Muscle layer of duodenum (tissue), 2 donors: ENCODE data around the gene ATF3.
A peak's percentile ranks its signal among the peaks of the same experiment; 100 is the strongest.

Experiments
- H3K27ac ChIP-seq: one replicate; pipeline ENCODE4 v1.7.0; 2013; ENCODE audit warnings: mild to moderate bottlenecking, low read length
- H3K27me3 ChIP-seq: one replicate; pipeline ENCODE4 v1.7.0; 2013; ENCODE audit warnings: low read depth, mild to moderate bottlenecking, control low read depth, low read length
- H3K36me3 ChIP-seq, 2 donors: one replicate each; pipeline ENCODE4 v1.7.0; 2013; ENCODE audit warnings: low read length in 2 of 2, control low read depth in 1 of 2, mild to moderate bottlenecking in 1 of 2; ENCODE audit not compliant: insufficient read depth in 2 of 2, control insufficient read depth in 1 of 2
- H3K4me1 ChIP-seq, 2 donors: one replicate each; pipeline ENCODE4 v1.7.0; 2013; ENCODE audit warnings: low read length in 2 of 2, mild to moderate bottlenecking in 2 of 2, control low read depth in 1 of 2, moderate library complexity in 1 of 2; ENCODE audit not compliant: insufficient read depth in 2 of 2, control insufficient read depth in 1 of 2
- H3K4me3 ChIP-seq, 2 donors: one replicate each; pipeline ENCODE4 v1.7.0; 2013; ENCODE audit warnings: low read length in 2 of 2, low read depth in 1 of 2, mild to moderate bottlenecking in 1 of 2
- H3K9me3 ChIP-seq, 2 donors: one replicate each; pipeline ENCODE4 v1.7.0; 2013; ENCODE audit warnings: low read length in 2 of 2, control low read depth in 1 of 2, mild to moderate bottlenecking in 1 of 2; ENCODE audit not compliant: control insufficient read depth in 1 of 2
- donor health status: healthy.

Gene ATF3

GRCh38 chr1:212664409-212665199 lies 56.0 kb downstream of the ATF3 start:
- Histone ChIP-seq H3K9me3 (no peaks in the 10 kb centered on the region), H3K36me3 (peaks cover 0 to 4% of the 10 kb centered on the region in 2 donors), H3K27me3 (no peaks in the 10 kb centered on the region), H3K4me1 (peaks cover 6 to 10% of the 10 kb centered on the region in 2 donors), H3K4me3 (peak overlapping the region in 1 of 2 donors; percentile 57), H3K27ac (no peak overlapping the region)

GRCh38 chr1:212665241-212666115 lies 56.9 kb downstream of the ATF3 start:
- peaks cover 0 to 4% of the 10 kb centered on the region in 2 donors for H3K36me3 ChIP-seq
- no peaks in the 10 kb centered on the region for H3K9me3 ChIP-seq
- peaks cover 6 to 10% of the 10 kb centered on the region in 2 donors for H3K4me1 ChIP-seq
- H3K27me3 ChIP-seq, result no peaks in the 10 kb centered on the region
- H3K4me3 ChIP-seq, result peak overlapping the region; percentile 56 to 57
- H3K27ac ChIP-seq, result peak overlapping the region; percentile 8

- peaks cover 0 to 4% of the 10 kb centered on the region in 2 donors for H3K36me3 ChIP-seq
- H3K27ac ChIP-seq, result no peak overlapping the region
- peaks cover 10 to 12% of the 10 kb centered on the region in 2 donors for H3K4me1 ChIP-seq
- no peak overlapping the region for H3K4me3 ChIP-seq
- no peaks in the 10 kb centered on the region for H3K27me3 ChIP-seq
- H3K9me3 ChIP-seq, result no peaks in the 10 kb centered on the region
Measured at GRCh38 chr1:212666116-212666775, 57.7 kb downstream of the ATF3 start.

GRCh38 chr1:212667223-212668139 lies 58.9 kb downstream of the ATF3 start:
- no peaks in the 10 kb centered on the region for H3K9me3 ChIP-seq
- H3K4me1 ChIP-seq, result peaks cover 10 to 21% of the 10 kb centered on the region in 2 donors
- peak overlapping the region in 1 of 2 donors; percentile 38 for H3K4me3 ChIP-seq
- no peaks in the 10 kb centered on the region for H3K27me3 ChIP-seq
- H3K27ac ChIP-seq, result peak overlapping the region; percentile 87
- peaks cover 0 to 4% of the 10 kb centered on the region in 2 donors for H3K36me3 ChIP-seq

- Histone ChIP-seq H3K27ac (peak overlapping the region; percentile 87), H3K9me3 (no peaks in the 10 kb centered on the region), H3K27me3 (no peaks in the 10 kb centered on the region), H3K4me3 (peak overlapping the region in 1 of 2 donors; percentile 32), H3K36me3 (peaks cover 0 to 4% of the 10 kb centered on the region in 2 donors), H3K4me1 (peaks cover 10 to 21% of the 10 kb centered on the region in 2 donors)
Measured at GRCh38 chr1:212668477-212668876, 59.9 kb downstream of the ATF3 start.

- peaks cover 0 to 4% of the 10 kb centered on the region in 2 donors for H3K36me3 ChIP-seq
- no peak overlapping the region for H3K4me3 ChIP-seq
- H3K27ac ChIP-seq, result no peak overlapping the region
- H3K27me3 ChIP-seq, result no peaks in the 10 kb centered on the region
- peaks cover 10 to 21% of the 10 kb centered on the region in 2 donors for H3K4me1 ChIP-seq
- H3K9me3 ChIP-seq, result no peaks in the 10 kb centered on the region
Measured at GRCh38 chr1:212669102-212669501, 60.5 kb downstream of the ATF3 start.

- Histone ChIP-seq H3K36me3 (peaks cover 0 to 4% of the 10 kb centered on the region in 2 donors), H3K4me3 (no peak overlapping the region), H3K9me3 (no peaks in the 10 kb centered on the region), H3K27me3 (no peaks in the 10 kb centered on the region), H3K4me1 (peaks cover 10 to 21% of the 10 kb centered on the region in 2 donors), H3K27ac (no peak overlapping the region)
Measured at GRCh38 chr1:212669600-212669999, 61.0 kb downstream of the ATF3 start.

GRCh38 chr1:212670301-212670700 lies 61.7 kb downstream of the ATF3 start:
- H3K4me3 ChIP-seq, result no peak overlapping the region
- H3K9me3 ChIP-seq, result no peaks in the 10 kb centered on the region
- no peak overlapping the region for H3K27ac ChIP-seq
- H3K4me1 ChIP-seq, result peaks cover 10 to 21% of the 10 kb centered on the region in 2 donors
- peaks cover 0 to 4% of the 10 kb centered on the region in 2 donors for H3K36me3 ChIP-seq
- no peaks in the 10 kb centered on the region for H3K27me3 ChIP-seq
